GM04503 (cell line): Measurements from ENCODE around the gene DMXL2.
"Not testable (repeated sequence)": the region's sequence is repeated elsewhere in the genome, so short reads cannot be mapped to it uniquely, and the experiment has no call there.

Experiments
- DNase-seq: peaks from one replicate; pipeline ENCODE4 v3.0.0-alpha.2; 2012; ENCODE audit warnings: low read depth

DMXL2 gene, protein sequence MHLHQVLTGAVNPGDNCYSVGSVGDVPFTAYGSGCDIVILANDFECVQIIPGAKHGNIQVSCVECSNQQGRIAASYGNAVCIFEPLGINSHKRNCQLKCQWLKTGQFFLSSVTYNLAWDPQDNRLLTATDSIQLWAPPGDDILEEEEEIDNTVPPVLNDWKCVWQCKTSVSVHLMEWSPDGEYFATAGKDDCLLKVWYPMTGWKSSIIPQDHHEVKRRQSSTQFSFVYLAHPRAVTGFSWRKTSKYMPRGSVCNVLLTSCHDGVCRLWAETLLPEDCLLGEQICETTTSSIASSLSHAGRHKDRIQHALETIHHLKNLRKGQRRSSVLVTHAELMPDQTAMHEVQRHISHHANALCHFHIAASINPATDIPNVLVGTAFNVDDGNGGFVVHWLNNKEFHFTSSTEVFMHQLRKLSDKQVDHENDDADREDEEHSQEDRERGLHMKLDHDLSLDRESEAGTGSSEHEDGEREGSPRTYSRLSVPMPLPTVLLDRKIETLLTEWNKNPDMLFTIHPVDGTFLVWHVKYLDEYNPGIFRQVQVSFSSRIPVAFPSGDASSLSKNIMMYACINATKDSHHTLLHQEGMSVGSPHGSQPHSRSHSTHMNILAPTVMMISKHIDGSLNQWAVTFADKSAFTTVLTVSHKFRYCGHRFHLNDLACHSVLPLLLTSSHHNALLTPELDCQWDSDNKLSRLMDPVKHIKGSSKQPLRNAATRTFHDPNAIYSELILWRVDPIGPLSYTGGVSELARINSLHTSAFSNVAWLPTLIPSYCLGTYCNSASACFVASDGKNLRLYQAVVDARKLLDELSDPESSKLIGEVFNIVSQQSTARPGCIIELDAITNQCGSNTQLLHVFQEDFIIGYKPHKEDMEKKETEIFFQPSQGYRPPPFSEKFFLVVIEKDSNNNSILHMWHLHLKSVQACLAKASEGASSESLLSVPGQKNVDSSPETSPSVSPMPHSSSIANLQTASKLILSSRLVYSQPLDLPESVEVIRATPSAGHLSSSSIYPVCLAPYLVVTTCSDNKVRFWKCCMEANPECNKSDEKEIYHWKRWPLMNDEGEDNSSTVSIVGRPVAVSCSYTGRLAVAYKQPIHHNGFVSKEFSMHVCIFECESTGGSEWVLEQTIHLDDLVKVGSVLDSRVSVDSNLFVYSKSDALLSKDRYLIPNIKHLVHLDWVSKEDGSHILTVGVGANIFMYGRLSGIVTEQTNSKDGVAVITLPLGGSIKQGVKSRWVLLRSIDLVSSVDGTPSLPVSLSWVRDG (N-terminal part only)

GRCh38 chr15:51622604-51623370, at the start of gene DMXL2:
Gene DMXL2 (minus strand): TSS chr15:51622771. CDS start chr15:51622545, 226 bp downstream.
- peak; percentile 34 for DNase-seq

DNA sequence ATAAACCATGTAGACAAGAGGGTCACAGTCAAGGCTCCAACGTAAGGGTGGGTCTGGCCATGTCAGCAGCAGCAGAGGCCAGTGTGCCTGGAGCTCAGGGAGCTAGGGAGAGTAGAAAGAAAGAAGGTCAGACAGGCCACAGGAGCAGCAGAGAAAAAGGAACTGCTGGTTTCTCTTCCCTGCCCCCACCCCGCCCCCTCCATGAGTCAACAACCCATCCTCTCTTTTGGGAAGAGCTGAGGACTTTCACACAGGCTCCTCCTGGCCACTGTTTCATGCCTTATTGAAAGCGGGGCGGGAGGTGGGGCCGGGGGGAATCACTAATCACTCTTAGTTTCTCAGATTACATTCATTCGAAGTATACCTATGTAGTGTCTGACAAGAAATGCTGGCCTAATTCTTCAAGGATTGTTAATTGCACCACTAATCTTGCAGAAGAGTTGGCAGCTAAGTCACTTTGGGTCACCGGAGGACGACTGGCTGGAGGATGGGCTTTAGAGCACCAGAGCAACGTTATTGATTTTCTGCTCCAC, 49.6 kb upstream of the DMXL2 start:
- no peak for DNase-seq

- DNase-seq: no peak
Observed at GRCh38 chr15:51669381-51669780, 46.8 kb upstream of the DMXL2 start.

DNA sequence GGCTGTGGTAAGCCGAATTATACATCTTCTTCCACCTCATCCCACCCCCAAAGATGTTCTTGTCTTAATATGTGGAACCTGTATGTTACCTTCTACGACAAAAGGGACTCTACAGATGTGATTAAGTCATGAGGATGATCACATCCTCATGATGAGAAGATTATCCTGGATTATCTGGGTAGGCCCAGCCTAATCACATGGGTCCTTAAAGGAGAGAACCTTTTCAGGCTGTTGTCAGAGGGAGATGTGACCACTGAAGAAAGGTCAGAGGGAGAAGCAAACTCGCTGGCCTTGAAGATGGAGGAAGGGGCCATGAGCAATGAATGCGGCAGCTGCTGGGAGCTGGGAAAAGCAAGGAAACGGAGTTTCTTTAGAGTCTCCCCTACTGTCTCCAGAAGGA, 45.9 kb upstream of the DMXL2 start:
- DNase-seq: no peak

GRCh38 chr15:51667478-51667877, 44.9 kb upstream of the DMXL2 start:
- DNase-seq: no peak

DNA sequence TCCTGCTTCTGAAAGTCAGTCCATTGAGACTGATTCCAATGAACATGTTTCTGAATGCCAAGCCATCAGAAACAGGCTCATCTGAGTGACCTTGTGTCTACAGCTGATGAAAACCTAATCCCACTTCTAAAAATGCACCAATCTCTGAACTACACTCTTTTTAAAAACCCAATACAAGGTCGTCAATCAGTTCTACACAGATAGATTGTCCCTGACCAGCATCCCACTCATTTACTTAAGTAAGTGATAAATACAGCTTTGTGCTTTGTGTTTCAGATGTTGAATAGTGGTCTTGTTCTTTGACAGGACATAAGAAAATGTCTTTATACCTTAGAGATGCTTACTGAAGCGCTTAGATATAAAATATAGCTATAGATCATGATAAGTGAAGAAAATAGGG, 38.5 kb upstream of the DMXL2 start:
- DNase-seq: no peak

- no peak for DNase-seq
Observed at GRCh38 chr15:51658664-51659063, 36.1 kb upstream of the DMXL2 start.

- not testable (repeated sequence) for DNase-seq
Observed at GRCh38 chr15:51655401-51656057, 33.0 kb upstream of the DMXL2 start.

GRCh38 chr15:51652084-51652668, 29.6 kb upstream of the DMXL2 start:
- DNase-seq: no peak

DNA sequence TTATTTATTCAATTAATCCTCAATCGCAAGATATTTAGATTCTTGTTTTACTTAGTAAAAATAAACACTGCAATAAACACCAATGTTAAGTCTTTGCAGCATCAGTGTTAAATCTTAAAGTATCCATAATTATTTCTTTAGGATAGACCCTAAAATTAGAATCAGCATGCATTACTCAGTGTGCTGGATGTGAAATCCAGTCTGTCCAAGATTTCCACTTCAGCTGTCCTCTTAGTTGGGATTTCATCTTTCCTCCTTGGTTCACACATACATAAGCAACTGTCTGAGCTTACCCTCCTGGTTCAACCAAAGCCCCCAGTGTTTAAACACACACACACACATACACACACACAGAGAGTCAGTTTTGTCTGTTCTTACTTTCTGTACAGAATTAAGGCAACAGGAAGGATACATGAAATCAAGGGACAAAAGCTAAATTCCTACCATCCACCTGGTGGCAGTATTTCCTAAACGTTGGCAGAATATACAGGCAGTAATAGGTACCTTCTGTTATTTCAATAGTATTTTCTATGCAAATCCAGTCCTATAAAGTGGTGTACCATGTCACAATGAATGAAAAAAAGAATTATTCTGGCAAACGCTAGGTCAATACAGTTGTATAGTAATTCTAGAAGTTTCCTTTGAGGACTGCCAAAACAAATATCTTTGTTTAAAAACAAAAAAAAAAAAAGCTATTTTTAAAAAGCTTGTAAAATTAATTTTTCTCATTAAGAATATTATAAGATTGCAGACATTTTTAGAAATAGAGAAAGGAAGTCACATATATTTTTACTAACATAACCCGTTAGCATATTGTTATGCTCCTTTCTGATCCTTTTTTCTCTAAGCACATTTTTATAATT, 27.3 kb upstream of the DMXL2 start:
- DNase-seq: peak; percentile 25

DNA sequence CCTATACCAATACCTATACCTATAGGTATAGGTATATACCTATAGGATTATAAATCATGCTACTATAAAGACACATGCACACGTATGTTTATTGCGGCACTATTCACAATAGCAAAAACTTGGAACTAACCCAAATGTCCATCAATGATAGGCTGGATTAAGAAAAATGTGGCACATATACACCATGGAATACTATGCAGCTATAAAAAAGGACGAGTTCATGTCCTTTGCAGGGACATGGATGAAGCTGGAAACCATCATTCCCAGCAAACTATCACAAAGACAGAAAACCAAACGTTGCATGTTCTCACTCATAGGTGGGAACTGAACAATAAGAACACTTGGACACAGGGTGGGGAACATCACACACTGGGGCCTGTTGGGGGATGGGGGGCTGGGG, 26.1 kb upstream of the DMXL2 start:
- DNase-seq: not testable (repeated sequence)

DNA sequence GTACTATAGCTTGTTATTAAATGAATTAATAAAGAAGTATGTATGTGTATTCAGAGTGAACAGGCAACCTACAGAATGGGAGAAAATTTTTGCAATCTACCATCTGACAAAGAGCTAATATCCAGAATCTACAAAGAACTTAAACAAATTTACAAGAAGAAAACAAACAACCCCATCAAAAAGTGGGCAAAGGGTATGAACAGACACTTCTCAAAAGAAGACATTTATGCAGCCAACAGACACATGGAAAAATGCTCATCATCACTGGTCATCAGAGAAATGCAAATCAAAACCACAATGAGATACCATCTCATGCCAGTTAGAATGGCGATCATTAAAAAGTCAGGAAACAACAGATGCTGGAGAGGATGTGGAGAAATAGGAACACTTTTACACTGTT, 25.5 kb upstream of the DMXL2 start:
- not testable (repeated sequence) for DNase-seq

DNA sequence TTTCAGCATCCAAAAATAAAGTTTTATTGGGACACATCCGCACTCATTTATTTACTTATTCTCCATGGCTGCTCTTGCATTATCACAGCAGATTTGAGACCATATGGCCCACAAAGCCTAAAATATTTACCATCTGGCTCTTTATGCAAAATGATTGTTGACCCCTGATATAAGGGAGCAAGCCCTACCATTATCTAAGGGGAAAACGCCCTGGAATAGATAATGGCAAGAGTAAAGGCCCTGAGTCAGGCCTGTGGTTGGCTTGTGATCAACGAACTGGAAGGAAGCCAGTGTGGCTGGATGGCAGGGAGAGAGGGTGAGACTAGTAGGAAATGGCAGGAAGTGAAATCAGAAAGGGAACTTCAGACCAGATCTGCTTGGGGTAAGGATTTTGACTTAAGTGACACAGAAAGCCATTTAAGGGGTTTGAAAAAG, 24.6 kb upstream of the DMXL2 start:
- DNase-seq: peak; percentile 28

GRCh38 chr15:51642696-51643095, 20.1 kb upstream of the DMXL2 start:
- no peak for DNase-seq

DNA sequence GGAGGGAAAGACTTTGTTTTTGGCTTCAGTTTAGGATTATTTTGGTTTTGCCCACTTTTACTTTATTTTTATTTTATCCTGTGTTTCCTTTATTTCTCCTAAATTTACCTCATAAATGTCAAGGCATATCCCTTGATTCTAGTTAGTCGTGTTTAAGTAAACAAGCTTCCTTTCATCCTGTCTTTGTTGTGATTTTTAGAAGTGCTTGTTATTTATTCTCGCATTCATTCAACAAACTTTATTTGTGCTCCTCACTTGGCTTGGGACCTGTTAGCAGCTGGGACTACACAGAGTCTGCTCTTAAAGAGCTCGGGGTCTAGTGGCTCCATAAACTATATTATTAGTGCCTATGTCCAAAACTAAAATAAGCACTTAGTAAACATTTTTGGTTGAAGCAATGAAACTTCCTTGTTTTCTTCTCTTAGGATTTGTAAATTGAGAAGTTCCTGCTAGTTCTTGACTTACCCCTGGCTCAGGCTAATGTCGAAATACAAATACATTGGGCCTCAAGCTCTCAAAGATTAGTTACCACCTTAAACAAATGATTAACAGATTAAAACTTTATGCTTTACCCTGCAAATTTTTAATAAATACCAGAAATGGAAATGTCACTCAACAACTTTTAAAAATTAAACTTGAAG, 19.0 kb upstream of the DMXL2 start:
- DNase-seq: no peak

GRCh38 chr15:51634591-51635198, 12.1 kb upstream of the DMXL2 start:
- no peak for DNase-seq

GRCh38 chr15:51629612-51630011, 7.0 kb upstream of the DMXL2 start:
- no peak for DNase-seq

GRCh38 chr15:51625236-51625635, 2.7 kb upstream of the DMXL2 start:
- no peak for DNase-seq
